Neuronal stem cell (in vitro differentiated cells): ENCODE data around the gene RNF213.

ENCODE experiments used
- DNase-seq: peaks from one replicate; pipeline ENCODE4 v3.0.0-alpha.2; 2013; ENCODE audit warnings: low spot score
- H2AFZ ChIP-seq: one replicate; pipeline ENCODE4 v1.6.1; 2013; ENCODE audit warnings: mild to moderate bottlenecking, low read length, inconsistent platforms
- H2AK5ac ChIP-seq: 2 replicates; pipeline ENCODE4 v1.6.1; 2013; ENCODE audit warnings: low read depth, mild to moderate bottlenecking, inconsistent platforms, low read length, moderate library complexity, mixed read lengths
- H2BK120ac ChIP-seq: 2 replicates; pipeline ENCODE4 v1.6.1; 2013; ENCODE audit warnings: low read depth, mild to moderate bottlenecking, inconsistent platforms, low read length, moderate library complexity, mixed read lengths
- H2BK12ac ChIP-seq: one replicate; pipeline ENCODE4 v1.6.1; 2013; ENCODE audit warnings: low read length, inconsistent platforms
- H2BK15ac ChIP-seq: 2 replicates; pipeline ENCODE4 v1.6.1; 2013; ENCODE audit warnings: mild to moderate bottlenecking, low read length, inconsistent platforms, mixed read lengths
- H2BK5ac ChIP-seq: one replicate; pipeline ENCODE4 v1.6.1; 2013; ENCODE audit warnings: inconsistent platforms, mild to moderate bottlenecking, low read length, moderate library complexity
- H3K14ac ChIP-seq: one replicate; pipeline ENCODE4 v1.6.1; 2013; ENCODE audit warnings: low read length, inconsistent platforms
- H3K18ac ChIP-seq: 2 replicates; pipeline ENCODE4 v1.6.1; 2013; ENCODE audit warnings: low read length, inconsistent platforms
- H3K23ac ChIP-seq: 2 replicates; pipeline ENCODE4 v1.6.1; 2013; ENCODE audit warnings: low read depth, mild to moderate bottlenecking, mixed read lengths, low read length, inconsistent platforms; ENCODE audit not compliant: poor library complexity
- H3K27ac ChIP-seq: replicated peaks from 3 replicates; pipeline ENCODE4 v1.5.1; 2013; ENCODE audit warnings: low read length, inconsistent platforms
- H3K27me3 ChIP-seq, 3 experiments: 2 replicates each; pipeline ENCODE4 v1.6.1; 2013; ENCODE audit warnings: low read length in 3 of 3, mild to moderate bottlenecking in 2 of 3, inconsistent platforms in 1 of 3, low read depth in 1 of 3, mixed read lengths in 1 of 3, moderate library complexity in 1 of 3; ENCODE audit not compliant: control insufficient read depth in 3 of 3, insufficient read depth in 3 of 3
- H3K36me3 ChIP-seq, 2 donors: replicated peaks in 1 of 2; 2 replicates each; pipeline ENCODE4 v1.6.1; 2013; ENCODE audit warnings: low read length in 2 of 2; ENCODE audit not compliant: control insufficient read depth in 2 of 2, insufficient read depth in 2 of 2
- H3K4ac ChIP-seq: 2 replicates; pipeline ENCODE4 v1.6.1; 2013; ENCODE audit warnings: inconsistent platforms, mild to moderate bottlenecking, low read length, moderate library complexity
- H3K4me1 ChIP-seq, 2 donors: 1 replicate in 1 of 2; 2 replicates in 1 of 2; pipeline ENCODE4 v1.6.1; 2013; ENCODE audit warnings: low read length in 2 of 2, low read depth in 1 of 2; ENCODE audit not compliant: control insufficient read depth in 2 of 2, insufficient read depth in 1 of 2
- H3K4me2 ChIP-seq: one replicate; pipeline ENCODE4 v1.6.1; 2013; ENCODE audit warnings: mild to moderate bottlenecking, low read length, inconsistent platforms; ENCODE audit not compliant: insufficient read depth, poor library complexity, severe bottlenecking
- H3K4me3 ChIP-seq, 2 donors: 2 replicates each; pipeline ENCODE4 v1.5.1; 2013; ENCODE audit warnings: low read length in 2 of 2, mild to moderate bottlenecking in 2 of 2, inconsistent platforms in 1 of 2, moderate library complexity in 1 of 2
- H3K79me1 ChIP-seq: one replicate; pipeline ENCODE4 v1.6.1; 2013; ENCODE audit warnings: low read depth, mild to moderate bottlenecking, inconsistent platforms, low read length, moderate library complexity
- H3K9ac ChIP-seq: one replicate; pipeline ENCODE4 v1.6.1; 2013; ENCODE audit warnings: mild to moderate bottlenecking, low read depth, low read length, inconsistent platforms; ENCODE audit not compliant: poor library complexity
- H3K9me3 ChIP-seq, 2 donors: replicated peaks in 1 of 2; 2 replicates each; pipeline versions ENCODE3 to v1.6.1; 2013; ENCODE audit warnings: low read length in 2 of 2, mild to moderate bottlenecking in 2 of 2, inconsistent platforms in 1 of 2, low read depth in 1 of 2, mixed read lengths in 1 of 2, moderate library complexity in 1 of 2; ENCODE audit not compliant: control insufficient read depth in 2 of 2, insufficient read depth in 1 of 2
- H4K8ac ChIP-seq: one replicate; pipeline ENCODE4 v1.6.1; 2013; ENCODE audit warnings: low read depth, mild to moderate bottlenecking, inconsistent platforms, low read length, moderate library complexity
- H4K91ac ChIP-seq: one replicate; pipeline ENCODE4 v1.6.1; 2013; ENCODE audit warnings: low read length, low read depth, mild to moderate bottlenecking, inconsistent platforms; ENCODE audit not compliant: poor library complexity
- WGBS, 2 donors: extraction: QIAGEN DNeasy Blood & Tissue Kit; methylation state at CpG; one replicate each; pipeline ENCODE4 v1.1.7; 2013; ENCODE audit warnings: missing lambda C conversion rate in 2 of 2, mixed read lengths in 1 of 2; ENCODE audit not compliant: insufficient read length in 2 of 2, insufficient replicate concordance in 1 of 2; ENCODE audit errors: extremely low coverage in 2 of 2; 5-methylcytosine and 5-hydroxymethylcytosine counted together

The RNF213 gene

GRCh38 chr17:80365983-80366382 is 105.3 kb downstream of the RNF213 start:
- Histone ChIP-seq H2BK120ac (no peak overlapping the region), H3K4ac (no peak overlapping the region), H3K23ac (no peak overlapping the region), H3K18ac (no peak overlapping the region), H3K9ac (no peak overlapping the region), H2AFZ (no peak overlapping the region), H2BK12ac (no peak overlapping the region), H3K14ac (no peak overlapping the region), H3K27me3 (no peaks in the 10 kb centered on the region), H3K9me3 (peaks cover 0 to 3% of the 10 kb centered on the region in 2 donors), H3K4me3 (no peak overlapping the region), H3K36me3 (peaks cover 36 to 90% of the 10 kb centered on the region in 2 donors), H3K27ac (no peak overlapping the region), H2AK5ac (no peak overlapping the region), H4K91ac (no peak overlapping the region), H4K8ac (no peak overlapping the region), H2BK5ac (no peak overlapping the region), H3K4me2 (no peak overlapping the region), H3K4me1 (no peaks in the 10 kb centered on the region), H2BK15ac (no peak overlapping the region), H3K79me1 (no peaks in the 10 kb centered on the region)
- no peak for DNase-seq
- no CpG with 5 or more reads among the region's 11 CpGs for WGBS, 2 donors

GRCh38 chr17:80367503-80367902 is 106.9 kb downstream of the RNF213 start:
- Histone ChIP-seq H3K4ac (no peak overlapping the region), H3K27ac (no peak overlapping the region), H3K79me1 (no peaks in the 10 kb centered on the region), H3K14ac (no peak overlapping the region), H3K4me2 (no peak overlapping the region), H2AFZ (no peak overlapping the region), H3K9ac (no peak overlapping the region), H3K4me1 (no peaks in the 10 kb centered on the region), H2BK5ac (no peak overlapping the region), H2BK15ac (no peak overlapping the region), H3K4me3 (no peak overlapping the region), H2BK120ac (no peak overlapping the region), H3K23ac (no peak overlapping the region), H3K9me3 (no peaks in the 10 kb centered on the region), H2AK5ac (no peak overlapping the region), H3K27me3 (no peaks in the 10 kb centered on the region), H3K36me3 (peaks cover 29 to 90% of the 10 kb centered on the region in 2 donors), H2BK12ac (no peak overlapping the region), H3K18ac (no peak overlapping the region), H4K91ac (no peak overlapping the region), H4K8ac (no peak overlapping the region)
- no CpG with 5 or more reads among the region's 17 CpGs for WGBS, 2 donors
- DNase-seq = no peak

- WGBS, 2 donors = no CpG with 5 or more reads among the region's 5 CpGs
- no peak overlapping the region for H2BK12ac ChIP-seq
- H2AK5ac ChIP-seq = no peak overlapping the region
- H3K4me2 ChIP-seq = no peak overlapping the region
- no peak overlapping the region for H3K27ac ChIP-seq
- H3K36me3 ChIP-seq = peaks cover 22 to 86% of the 10 kb centered on the region in 2 donors
- no peak overlapping the region for H2BK15ac ChIP-seq
- no peak overlapping the region for H3K14ac ChIP-seq
- H3K4me3 ChIP-seq = no peak overlapping the region
- H3K23ac ChIP-seq = no peak overlapping the region
- H3K4ac ChIP-seq = no peak overlapping the region
- no peak overlapping the region for H3K18ac ChIP-seq
- no peak overlapping the region for H4K91ac ChIP-seq
- H2BK5ac ChIP-seq = no peak overlapping the region
- no peaks in the 10 kb centered on the region for H3K4me1 ChIP-seq
- no peaks in the 10 kb centered on the region for H3K79me1 ChIP-seq
- no peaks in the 10 kb centered on the region for H3K27me3 ChIP-seq
- no peak for DNase-seq
- no peak overlapping the region for H4K8ac ChIP-seq
- H3K9me3 ChIP-seq = peaks cover 0 to 2% of the 10 kb centered on the region in 2 donors
- H2BK120ac ChIP-seq = no peak overlapping the region
- H3K9ac ChIP-seq = no peak overlapping the region
- H2AFZ ChIP-seq = no peak overlapping the region
These were observed 110.5 kb downstream of the RNF213 start for GRCh38 chr17:80371196-80371595.

DNA sequence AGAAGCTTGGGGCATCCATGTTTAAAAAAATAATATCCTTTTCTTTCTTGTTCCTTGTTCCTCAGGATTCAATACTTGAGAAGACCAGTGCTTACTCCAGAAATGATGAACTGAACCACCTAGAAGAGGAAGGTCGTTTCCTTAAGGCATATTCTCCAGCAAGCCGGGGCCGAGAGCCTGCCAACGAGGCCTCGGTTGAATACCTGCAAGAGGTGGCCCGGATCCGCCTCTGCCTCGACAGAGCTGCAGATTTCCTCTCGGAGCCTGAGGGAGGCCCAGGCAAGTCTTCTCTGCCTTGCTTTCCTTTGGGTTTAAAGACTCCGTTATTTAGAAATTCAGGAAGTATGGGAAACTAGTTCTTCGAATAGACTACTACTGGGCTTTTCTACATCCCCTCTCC is 111.8 kb downstream of the RNF213 start:
- H3K4ac ChIP-seq = no peak overlapping the region
- no peaks in the 10 kb centered on the region for H3K4me1 ChIP-seq
- no peak overlapping the region for H4K91ac ChIP-seq
- H3K14ac ChIP-seq = no peak overlapping the region
- H2BK15ac ChIP-seq = no peak overlapping the region
- no peak overlapping the region for H2AFZ ChIP-seq
- no peak overlapping the region for H3K4me3 ChIP-seq
- H3K9me3 ChIP-seq = peaks cover 0 to 2% of the 10 kb centered on the region in 2 donors
- no peak for DNase-seq
- WGBS, 2 donors = no CpG with 5 or more reads among the region's 11 CpGs
- H3K27me3 ChIP-seq = no peaks in the 10 kb centered on the region
- no peak overlapping the region for H2BK5ac ChIP-seq
- H2AK5ac ChIP-seq = no peak overlapping the region
- H3K27ac ChIP-seq = no peak overlapping the region
- H3K23ac ChIP-seq = no peak overlapping the region
- no peak overlapping the region for H3K9ac ChIP-seq
- peaks cover 29 to 91% of the 10 kb centered on the region in 2 donors for H3K36me3 ChIP-seq
- H2BK120ac ChIP-seq = no peak overlapping the region
- H2BK12ac ChIP-seq = no peak overlapping the region
- no peak overlapping the region for H4K8ac ChIP-seq
- no peak overlapping the region for H3K18ac ChIP-seq
- H3K4me2 ChIP-seq = no peak overlapping the region
- no peaks in the 10 kb centered on the region for H3K79me1 ChIP-seq
